HG03521 (cell line): ENCODE data around the gene CHMP1B.
"Not testable (repeated sequence)": the region's sequence is repeated elsewhere in the genome, so short reads cannot be mapped to it uniquely, and the experiment has no call there.

ENCODE experiments used
- ATAC-seq: cut with Tn5 transposase; IDR thresholded peaks from one replicate; pipeline ENCODE4 v1.9.1; 2021; ENCODE audit warnings: mild to moderate bottlenecking, moderate library complexity; ENCODE audit not compliant: unreplicated experiment

Gene CHMP1B

DNA sequence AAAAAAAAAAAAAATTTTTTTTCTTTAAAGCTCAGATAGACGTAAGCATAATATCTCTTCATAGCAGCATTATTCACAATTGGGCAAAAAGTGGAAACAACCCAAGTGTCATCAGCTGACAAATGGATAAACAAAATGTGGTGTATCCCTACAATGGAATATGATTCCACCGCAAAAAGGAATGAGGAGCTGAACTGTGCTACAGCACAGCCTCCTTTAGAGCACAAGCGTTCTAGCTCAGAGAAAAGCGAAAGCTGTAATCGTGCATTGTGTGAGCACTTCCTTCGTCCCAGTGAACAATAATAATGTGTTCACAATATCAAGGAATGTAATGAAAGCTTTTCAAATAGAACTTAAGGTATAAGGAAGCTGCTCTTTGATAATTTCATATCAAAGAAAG lies 11.7 kb upstream of the CHMP1B start:
- no peak for ATAC-seq

DNA sequence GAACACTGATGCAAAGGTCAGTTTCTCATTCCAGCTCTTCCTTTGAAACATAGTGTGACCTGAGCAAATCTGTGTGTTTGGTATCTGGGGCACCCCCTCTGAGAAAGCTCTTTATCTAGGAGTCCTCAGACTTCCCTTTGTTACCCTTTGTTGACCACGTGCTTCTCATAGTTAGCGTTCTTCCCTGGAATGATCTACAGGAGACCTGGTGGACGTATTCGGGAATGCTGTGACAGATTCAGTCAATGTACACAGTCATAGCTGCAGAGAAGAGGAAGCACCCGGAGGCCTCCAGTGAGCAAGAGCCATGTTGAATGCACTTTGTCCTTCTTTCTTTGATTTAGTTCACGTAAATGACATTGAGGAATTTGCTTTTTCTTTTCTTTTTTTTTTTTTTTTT lies 10.7 kb upstream of the CHMP1B start:
- ATAC-seq: no peak

DNA sequence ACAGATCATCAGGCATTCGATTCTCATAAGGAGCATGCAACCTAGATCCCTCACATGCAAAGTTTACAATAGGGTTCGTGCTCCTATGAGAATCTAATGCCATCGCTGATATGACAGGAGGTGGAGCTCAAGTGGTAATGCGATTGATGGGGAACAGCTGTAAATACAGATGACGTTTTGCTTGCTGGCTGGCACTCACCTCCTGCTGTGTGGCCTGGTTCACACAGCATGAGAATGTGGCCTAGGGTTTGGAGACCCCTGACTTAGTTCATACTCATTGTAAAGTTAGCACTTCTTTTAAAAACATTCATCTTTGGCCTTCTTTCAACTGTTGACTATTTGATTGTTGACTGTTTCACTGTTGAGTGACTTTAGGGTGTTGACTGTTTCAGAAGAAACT lies 8.7 kb upstream of the CHMP1B start:
- ATAC-seq: no peak

DNA sequence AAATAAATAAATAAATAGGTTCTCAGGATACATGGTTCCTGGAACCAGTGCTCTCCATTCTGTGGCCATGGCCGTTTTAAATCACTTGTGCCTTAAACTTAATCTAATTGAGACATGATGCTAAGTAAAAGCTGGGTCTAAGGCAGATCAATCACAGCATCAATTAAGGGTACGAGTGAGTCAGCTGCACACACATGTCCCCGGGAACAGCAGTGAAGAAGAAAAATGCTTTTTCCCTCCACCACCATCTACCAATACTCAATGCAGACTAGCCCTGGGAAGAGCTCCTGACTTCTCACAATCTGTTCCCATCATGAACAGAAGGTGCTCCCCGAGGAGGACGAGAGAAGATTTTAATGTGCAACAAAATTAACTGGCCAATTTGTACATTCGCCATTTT lies 6.8 kb upstream of the CHMP1B start:
- no peak for ATAC-seq

DNA sequence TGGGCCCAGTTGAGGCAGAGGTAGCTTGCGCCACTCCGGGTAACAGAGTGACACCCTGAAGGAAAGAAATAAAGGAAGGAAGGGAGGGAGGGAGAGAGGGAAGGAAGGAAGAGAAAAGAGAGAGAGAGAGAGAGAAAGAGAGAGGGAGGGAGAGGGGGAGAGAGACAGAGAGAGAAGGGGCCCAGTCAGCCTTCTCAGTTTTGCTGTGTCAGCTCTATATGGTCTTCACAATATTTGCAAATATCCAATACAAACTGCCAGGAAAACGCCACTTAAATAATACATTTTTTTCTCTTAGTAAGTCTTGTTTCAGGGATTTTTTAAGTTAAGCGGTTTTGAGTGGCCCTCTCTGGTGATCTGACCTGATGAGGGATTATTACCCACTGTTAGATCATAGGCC lies 5.6 kb upstream of the CHMP1B start:
- ATAC-seq: no peak

DNA sequence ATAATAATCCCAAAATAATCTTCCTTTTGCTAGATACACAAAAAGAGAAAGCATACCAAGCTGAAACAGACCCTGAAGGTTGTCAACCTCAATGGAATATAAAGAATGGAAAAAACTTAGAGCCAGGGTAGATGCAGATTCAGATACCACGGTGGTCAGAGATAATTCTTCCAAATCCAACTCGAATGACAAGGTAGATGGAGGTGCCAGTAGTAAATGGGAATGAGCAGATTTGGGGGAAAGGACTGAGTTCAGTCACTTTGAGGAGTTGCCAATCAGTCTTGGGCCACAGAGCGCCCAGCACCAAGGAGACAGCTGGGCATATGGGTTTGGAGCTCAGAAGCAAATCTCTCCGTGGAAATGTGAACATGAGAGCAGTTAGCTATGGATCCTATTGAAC lies 3.4 kb upstream of the CHMP1B start:
- no peak for ATAC-seq

DNA sequence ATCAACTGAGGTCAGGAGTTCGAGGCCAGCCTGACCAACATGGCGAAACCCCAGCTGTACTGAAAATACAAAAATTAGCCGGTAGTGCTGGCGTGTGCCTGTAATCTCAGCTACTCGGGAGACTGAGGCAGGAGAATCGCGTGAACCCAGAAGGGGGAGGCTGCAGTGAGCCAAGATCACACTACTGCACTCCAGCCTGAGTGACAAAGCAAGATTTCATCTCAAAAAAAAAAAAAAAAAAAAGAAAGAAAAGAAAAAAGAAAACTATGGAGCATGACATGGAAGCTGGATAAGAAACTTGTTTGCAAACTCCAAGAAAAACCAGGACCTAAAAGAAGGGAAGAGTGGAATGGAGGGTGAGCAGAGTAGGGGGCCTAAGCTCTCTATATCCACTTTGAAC lies 1.9 kb upstream of the CHMP1B start:
- ATAC-seq: no peak

DNA sequence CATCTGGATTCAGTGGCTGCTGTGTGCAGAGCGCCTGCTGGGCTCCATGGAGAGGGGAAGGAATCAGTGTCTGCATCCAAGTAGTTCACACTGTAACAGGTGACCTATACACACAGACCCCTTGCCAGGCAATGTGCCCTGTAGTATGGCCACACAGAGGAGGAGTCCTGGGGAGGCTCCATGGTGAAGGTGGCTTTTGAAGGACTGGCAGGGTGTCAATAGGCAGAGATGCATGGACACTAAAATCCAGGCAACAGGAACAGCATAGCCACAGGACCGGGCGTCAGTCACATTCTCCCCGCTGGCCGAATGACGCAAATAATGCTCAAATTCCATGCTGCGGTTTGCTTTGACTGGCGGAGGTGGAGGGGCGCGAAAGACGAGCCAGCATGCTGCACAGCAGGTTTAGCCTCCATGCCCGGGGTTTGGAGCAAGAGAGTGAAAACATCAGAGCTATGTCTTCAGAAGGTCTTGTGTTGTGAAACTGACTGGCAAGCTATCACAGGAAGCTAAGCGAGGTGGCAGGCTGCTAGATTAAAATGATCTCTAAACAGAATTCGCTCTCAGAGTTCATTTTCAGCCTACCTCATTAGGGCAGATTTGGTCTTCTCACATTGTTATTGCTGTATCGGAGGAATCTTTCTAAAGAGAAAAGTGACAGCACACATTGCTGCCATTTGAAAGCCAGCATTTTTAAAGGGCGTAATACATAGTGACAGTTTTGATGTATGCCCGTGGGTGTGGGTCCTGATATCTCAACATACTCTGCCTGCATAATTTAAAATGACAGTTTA lies 1.2 kb upstream of the CHMP1B start:
- no peak for ATAC-seq

DNA sequence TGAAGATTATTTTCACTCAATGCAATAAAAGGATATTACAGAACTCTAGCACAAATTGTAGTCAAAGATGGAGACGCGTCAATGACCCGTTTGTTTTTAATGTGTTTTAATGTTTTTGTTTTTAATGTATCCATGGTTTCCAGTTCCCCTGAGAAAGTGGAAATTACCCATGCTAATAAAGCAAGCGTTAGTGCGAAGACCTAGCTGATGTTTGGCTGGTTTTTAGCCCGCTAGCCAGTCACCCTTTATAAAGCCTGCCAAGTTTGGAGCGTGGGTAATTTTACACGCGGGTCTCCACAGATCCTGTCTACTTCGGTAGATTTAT lies 430 bp upstream of the CHMP1B start:
- peak; percentile 25 for ATAC-seq

DNA sequence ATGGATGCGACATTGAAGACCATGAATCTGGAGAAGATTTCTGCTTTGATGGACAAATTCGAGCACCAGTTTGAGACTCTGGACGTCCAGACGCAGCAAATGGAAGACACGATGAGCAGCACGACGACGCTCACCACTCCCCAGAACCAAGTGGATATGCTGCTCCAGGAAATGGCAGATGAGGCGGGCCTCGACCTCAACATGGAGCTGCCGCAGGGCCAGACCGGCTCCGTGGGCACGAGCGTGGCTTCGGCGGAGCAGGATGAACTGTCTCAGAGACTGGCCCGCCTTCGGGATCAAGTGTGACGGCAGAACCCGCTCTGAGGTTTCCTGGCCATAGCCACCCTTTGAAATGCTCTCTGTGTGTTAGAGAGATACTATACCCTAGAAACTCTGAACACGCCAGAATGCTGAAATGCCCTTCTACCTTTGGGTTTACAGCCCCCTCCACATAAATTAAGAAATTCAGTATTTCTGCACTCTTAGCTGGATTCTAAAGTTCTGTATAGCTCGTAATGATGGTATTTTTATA lies 659 bp downstream of the CHMP1B start:
- peak; percentile 16 for ATAC-seq

DNA sequence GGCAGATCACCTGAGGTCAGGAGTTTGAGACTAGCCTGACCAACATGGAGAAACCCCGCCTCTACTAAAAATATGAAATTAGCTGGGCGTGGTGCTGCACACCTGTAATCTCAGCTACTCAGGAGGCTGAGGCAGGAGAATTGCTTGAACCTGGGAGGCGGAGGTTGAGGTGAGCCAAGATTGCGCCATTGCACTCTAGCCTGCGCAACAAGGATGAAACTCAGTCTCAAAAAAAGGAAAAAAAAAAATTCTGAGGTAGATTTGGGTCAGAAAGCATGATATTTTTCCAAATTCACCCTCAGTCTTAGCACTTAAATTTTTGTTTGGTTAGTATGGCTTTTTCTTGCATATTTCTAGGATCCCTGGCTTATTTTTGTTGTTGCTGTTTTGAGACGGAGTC lies 3.3 kb downstream of the CHMP1B start:
- not testable (repeated sequence) for ATAC-seq

DNA sequence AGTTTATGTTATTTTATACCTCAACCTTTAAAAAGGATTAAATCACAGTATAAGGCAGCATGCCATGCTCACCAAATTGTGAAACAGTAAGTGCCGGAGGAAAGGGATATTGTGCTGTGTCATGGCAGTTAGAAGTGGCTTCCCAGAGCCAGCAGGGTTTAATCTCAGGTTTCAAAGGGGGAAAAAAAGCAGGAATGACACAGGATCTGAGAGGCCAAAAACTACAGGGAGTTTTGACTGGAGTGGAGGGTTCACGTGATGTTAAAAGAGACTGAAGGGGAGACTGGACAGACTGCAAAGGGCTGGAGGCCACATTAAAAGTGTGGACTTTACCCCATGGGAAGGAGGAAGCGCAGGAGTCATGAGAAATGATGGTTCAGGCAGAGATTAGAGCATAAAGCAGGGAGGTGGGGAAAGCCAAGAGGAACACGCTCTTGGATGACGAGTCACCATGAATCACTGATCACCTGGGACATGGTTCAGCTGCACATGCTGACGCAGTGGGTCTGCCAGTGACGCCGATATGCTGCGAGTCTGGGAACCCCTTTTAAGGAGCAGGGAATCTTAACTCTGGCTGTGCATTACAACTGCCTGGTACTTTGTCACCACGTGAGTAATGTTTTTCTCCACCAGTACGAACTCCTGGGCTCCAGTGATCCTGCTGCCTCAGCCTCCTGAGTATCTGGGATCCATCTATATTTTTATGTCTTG lies 6.1 kb downstream of the CHMP1B start:
- ATAC-seq: no peak

DNA sequence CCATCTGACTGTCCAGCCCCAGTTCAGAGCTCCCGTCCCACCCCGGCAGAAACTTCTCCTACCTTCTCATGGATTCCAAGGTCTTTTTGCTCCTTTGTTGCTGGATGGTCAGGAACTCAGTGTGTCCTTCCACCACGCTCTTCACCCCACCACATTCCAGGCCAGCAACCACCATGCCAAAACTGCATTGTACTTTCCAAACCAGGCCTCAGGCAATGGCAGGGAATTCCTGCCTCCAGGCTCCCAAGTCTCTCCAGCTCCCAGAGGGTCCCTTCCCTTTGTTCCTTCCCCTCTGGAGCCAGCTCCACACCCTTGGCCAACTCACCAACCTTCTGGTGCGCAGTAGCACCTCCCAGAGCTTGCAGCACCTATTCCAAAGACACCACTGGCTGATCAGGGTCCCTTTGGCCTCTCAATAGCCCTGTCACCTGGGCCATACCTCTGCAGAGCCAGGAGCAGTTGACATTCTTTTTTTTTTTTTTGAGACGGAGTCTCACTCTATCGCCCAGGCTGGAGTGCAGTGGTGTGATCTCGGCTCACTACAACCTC lies 8.1 kb downstream of the CHMP1B start:
- ATAC-seq: no peak

DNA sequence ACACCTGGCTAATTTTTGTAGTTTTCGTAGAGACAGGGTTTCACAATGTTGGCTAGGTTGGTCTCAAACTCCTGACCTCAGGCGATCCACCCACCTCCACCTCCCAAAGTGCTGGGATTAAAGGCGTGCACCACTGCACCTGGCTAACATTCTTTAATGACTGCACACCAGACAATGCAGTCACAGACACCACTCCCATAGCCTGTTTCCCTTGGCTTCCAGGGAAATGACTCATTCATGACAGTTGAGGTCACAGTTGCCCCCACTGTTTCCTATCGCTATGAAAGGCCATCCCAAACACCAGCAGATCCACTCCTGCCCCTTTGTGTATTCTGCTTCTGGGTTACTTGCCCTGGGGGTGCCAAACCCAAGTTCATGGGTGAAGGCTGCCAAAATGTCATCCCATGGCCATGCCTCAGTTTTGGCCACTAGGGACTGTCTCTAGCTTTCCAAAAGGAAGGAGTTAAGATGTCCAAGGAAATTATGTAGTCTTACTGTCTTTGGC lies 8.7 kb downstream of the CHMP1B start:
- ATAC-seq: no peak

DNA sequence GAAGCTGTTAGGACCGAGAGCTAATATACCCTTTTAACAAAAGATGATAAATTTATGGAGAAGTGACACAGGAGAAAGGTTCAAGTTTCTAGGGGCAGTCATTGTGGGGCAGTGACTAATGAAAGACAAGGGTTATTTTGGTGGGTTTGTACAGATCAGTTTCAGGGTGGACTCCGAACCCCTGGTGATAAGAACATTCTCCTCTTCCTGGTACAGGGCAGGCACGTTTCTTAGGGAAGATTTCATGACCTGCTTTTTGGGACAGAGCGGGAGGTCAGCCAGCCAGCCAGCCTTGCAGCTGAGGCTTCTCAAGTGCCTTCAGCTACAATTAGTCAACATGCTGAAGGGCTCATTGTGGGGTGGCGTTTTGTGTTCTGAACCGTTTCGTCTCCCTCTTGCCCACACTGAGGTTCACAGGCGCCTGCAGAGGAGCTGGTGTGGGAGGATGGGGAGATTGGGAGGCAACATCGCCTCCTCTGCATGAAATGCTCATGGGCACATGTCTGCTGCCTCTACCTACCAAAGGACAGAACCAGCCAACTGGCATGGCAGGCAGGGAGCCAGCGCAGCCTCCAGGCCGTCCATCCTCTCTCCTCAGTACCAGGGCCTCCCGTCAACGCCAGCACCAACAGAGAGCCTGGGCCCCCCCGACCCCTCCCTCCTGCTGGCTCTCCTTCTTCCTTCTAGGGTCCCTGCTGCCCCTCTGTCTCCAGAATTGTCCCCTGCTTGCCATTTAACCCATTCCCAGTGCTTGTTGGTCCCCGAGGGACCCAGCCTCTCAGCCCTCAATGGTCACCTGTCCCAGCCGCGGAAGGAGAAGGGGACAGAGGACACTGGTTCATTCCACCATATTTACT lies 9.6 kb downstream of the CHMP1B start:
- ATAC-seq: no peak

DNA sequence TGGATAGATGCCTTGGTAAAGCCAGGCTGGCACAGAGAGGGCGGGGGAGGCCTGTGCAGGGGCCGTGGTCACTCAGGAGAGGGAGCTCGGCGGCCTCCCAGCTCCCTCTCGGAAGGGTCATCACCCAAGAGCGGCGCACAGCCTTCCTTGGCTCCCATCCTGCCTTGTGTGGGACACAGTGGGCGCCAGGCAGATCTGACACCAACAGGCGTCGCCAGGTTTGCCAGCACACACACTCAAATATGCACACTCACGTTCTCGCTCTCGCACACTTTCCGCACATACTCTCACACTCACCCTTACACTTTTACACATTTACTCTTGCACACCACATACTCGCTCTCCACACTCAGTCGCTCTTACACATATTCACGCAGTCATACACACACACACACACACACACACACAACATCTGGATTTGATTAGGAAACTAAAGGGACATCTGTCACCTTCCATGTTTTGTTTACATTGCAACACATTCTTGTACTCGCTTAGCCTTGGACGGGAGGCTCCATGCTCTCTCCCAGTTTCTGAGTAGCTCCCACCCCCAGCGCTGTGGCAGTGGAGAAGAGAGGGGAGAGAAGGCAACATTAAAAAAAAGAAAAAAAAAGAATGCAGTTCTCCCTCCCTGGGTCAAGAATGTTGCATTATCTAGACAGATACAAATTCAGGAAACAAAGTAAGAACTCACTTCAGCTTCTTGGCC lies 10.5 kb downstream of the CHMP1B start:
- ATAC-seq: no peak

DNA sequence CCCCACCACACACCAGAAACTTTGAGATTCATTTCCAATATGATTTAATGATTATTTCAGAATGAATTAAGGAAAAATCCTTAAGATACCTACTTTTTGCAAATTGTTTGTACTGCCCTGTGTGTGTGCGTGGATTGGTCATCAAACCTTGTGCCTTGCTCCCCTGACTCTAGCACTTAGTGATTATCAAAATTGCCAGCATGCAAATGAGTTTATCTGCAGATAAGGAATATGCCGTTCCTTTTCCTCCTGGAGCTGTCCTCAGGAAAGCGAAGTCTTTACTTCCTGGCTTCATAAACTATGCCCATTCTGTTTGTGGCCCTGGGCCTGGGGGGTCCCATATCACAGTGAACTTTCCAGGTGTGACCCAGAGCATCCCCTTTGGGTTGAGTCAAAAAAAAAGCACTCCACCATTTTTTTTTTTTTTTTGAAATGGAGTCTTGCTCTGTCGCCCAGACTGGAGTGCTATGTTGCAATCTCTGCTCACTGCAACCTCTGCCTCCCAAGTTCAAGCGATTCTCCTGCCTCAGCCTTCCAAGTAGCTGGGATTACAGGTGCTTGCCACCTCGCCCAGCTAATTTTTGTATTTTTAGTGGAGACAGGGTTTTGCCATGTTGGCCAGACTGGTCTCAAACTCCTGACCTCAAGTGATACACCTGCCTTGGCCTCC lies 11.4 kb downstream of the CHMP1B start:
- ATAC-seq: no peak

DNA sequence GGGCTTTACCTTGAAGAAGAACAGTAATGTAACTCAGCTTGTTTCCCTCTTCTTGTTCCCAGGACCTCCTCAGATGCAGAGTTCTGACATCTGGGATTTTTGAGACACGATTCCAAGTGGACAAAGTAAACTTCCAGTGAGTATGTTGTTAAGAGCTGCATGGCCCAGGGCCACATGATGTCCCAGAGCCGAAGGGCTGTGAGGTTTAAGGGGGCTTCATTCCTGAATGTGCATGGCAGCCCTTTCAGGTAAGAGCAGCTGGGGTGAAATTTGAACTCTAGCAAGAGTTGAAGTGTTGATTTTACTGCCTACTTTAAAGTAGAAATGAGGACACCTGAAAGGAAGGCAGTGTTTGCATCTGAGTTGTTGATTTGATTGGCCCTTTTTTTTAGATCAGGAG lies 13.3 kb downstream of the CHMP1B start:
- no peak for ATAC-seq

DNA sequence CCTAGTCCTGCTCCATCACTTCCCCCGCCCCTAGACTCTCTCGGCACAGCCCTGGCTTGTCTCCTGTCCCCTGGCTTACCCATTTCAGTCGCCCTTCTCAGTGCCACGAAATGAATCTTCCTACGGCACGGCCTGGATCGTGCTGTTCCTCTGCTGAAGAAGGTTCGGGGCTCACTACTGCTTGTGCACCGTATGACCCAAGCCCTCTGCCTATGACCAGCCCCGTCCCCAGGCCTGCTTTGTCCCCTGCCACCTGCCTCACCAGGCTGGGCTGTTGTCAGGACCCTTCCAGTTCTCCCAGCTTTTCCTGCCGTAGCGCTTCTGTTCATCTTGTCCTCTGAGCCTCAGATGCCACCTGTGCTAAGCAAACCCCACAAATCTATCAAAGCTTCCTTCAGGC lies 13.9 kb downstream of the CHMP1B start:
- ATAC-seq: no peak

DNA sequence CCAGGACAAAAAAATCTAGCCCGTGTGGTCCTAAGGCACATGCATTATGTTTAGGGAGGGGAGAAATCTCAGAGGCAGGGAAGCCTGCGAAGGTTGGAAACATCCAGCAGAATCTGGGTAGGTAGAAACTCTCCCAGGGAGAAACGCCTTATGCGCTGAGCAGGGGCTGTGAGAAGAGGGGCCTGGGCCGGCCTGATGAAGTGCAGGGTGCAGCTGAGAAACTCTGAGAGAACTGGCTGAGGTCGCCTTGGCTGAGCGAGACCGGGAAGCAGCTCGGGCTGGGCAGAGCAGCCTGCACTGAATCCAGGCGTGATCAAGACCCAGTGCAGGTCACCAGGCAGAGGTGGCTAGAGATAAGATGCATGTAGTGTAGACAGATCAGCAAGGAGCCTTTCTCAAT lies 15.1 kb downstream of the CHMP1B start:
- no peak for ATAC-seq
